Osteocyte (in vitro differentiated cells): ENCODE measurements around the gene PCED1A. TPM values are rescaled to one million over a fixed set of nuclear protein-coding genes. Genes with fewer than 3 reads are reported as not detected.
A peak's percentile ranks its signal among the peaks of the same experiment; 100 is the strongest.

Experiments
- DNase-seq: peaks from one replicate; pipeline ENCODE4 v3.0.0; 2021; ENCODE audit warnings: mixed read lengths; ENCODE audit not compliant: unreplicated experiment; ENCODE audit errors: extremely low spot score
- H3K27ac Mint-ChIP-seq: one replicate; pipeline ENCODE4 v1.8.0; 2021; ENCODE audit warnings: mild to moderate bottlenecking, mixed read lengths; ENCODE audit not compliant: unreplicated experiment
- H3K27me3 Mint-ChIP-seq: one replicate; pipeline ENCODE4 v1.8.0; 2021; ENCODE audit warnings: mixed read lengths; ENCODE audit not compliant: unreplicated experiment
- H3K36me3 Mint-ChIP-seq: one replicate; pipeline ENCODE4 v1.8.0; 2021; ENCODE audit warnings: mixed read lengths; ENCODE audit not compliant: unreplicated experiment
- H3K4me1 Mint-ChIP-seq: one replicate; pipeline ENCODE4 v1.8.0; 2021; ENCODE audit warnings: mixed read lengths; ENCODE audit not compliant: unreplicated experiment
- H3K4me3 Mint-ChIP-seq: one replicate; pipeline ENCODE4 v1.8.0; 2021; ENCODE audit warnings: mild to moderate bottlenecking, moderate library complexity, mixed read lengths; ENCODE audit not compliant: unreplicated experiment
- H3K9me3 Mint-ChIP-seq: one replicate; pipeline ENCODE4 v1.8.0; 2021; ENCODE audit warnings: mixed read lengths; ENCODE audit not compliant: unreplicated experiment
- CTCF ChIP-seq: fragments of 200-600 bp; sonication (generic); IDR thresholded peaks from 2 replicates; pipeline ENCODE4 v1.5.0; 2021; ENCODE audit warnings: antibody characterized with exemption, mild to moderate bottlenecking, moderate library complexity
- total RNA-seq: library from RNA; stranded (reverse); gene quantifications from 2 replicates; pipeline ENCODE4 v1.2.1, GENCODE V29; 2021

Gene PCED1A
- total RNA-seq, 1 donor from 2014 or later: 80.8 TPM

- no peak for TF ChIP-seq CTCF
- no peaks in the 10 kb centered on the region for H3K27me3 Mint-ChIP-seq
- H3K9me3 Mint-ChIP-seq: no peaks in the 10 kb centered on the region
- peak; percentile 44 for DNase-seq
- H3K4me1 Mint-ChIP-seq: peaks cover 19% of the 10 kb centered on the region
- no peak overlapping the region for H3K27ac Mint-ChIP-seq
- no peak overlapping the region for H3K4me3 Mint-ChIP-seq
- peaks cover 3% of the 10 kb centered on the region for H3K36me3 Mint-ChIP-seq
These were observed 47.3 kb upstream of the PCED1A start for GRCh38 chr20:2887715-2888114.

GRCh38 chr20:2883726-2884637 is 43.5 kb upstream of the PCED1A start:
- DNase-seq: no peak
- Mint-ChIP-seq H3K4me3 (no peak overlapping the region), H3K4me1 (peaks cover 6% of the 10 kb centered on the region), H3K27me3 (no peaks in the 10 kb centered on the region), H3K27ac (no peak overlapping the region), H3K9me3 (no peaks in the 10 kb centered on the region), H3K36me3 (peaks cover 3% of the 10 kb centered on the region)
- TF ChIP-seq CTCF: no peak

GRCh38 chr20:2880650-2881049 is 40.2 kb upstream of the PCED1A start:
- Mint-ChIP-seq H3K36me3 (peaks cover 3% of the 10 kb centered on the region), H3K27me3 (no peaks in the 10 kb centered on the region), H3K9me3 (no peaks in the 10 kb centered on the region), H3K27ac (peak overlapping the region; percentile 31), H3K4me1 (peaks cover 20% of the 10 kb centered on the region), H3K4me3 (no peak overlapping the region)
- no peak for TF ChIP-seq CTCF
- DNase-seq: no peak

- no peaks in the 10 kb centered on the region for H3K9me3 Mint-ChIP-seq
- no peak for TF ChIP-seq CTCF
- no peak for DNase-seq
- H3K27ac Mint-ChIP-seq: no peak overlapping the region
- H3K27me3 Mint-ChIP-seq: no peaks in the 10 kb centered on the region
- peaks cover 31% of the 10 kb centered on the region for H3K4me1 Mint-ChIP-seq
- H3K36me3 Mint-ChIP-seq: peaks cover 3% of the 10 kb centered on the region
- H3K4me3 Mint-ChIP-seq: no peak overlapping the region
These were observed 38.7 kb upstream of the PCED1A start for GRCh38 chr20:2879146-2879545.

- Mint-ChIP-seq H3K4me1 (peaks cover 27% of the 10 kb centered on the region), H3K36me3 (no peaks in the 10 kb centered on the region), H3K4me3 (no peak overlapping the region), H3K27me3 (no peaks in the 10 kb centered on the region), H3K9me3 (no peaks in the 10 kb centered on the region), H3K27ac (no peak overlapping the region)
- TF ChIP-seq CTCF: no peak
- no peak for DNase-seq
These were observed 38.1 kb upstream of the PCED1A start for GRCh38 chr20:2878515-2878914.
